B cell (primary cell): ENCODE measurements around the gene ZNF777. TPM values are rescaled to one million over a fixed set of nuclear protein-coding genes. Genes with fewer than 3 reads are reported as not detected.

Experiments
- ATAC-seq: fragments of 200-7000 bp; cut with Tn5 transposase; one replicate; pipeline ENCODE4 v1.10.0; 2021; ENCODE audit warnings: low read depth, mild to moderate bottlenecking, moderate number of reproducible peaks, moderate library complexity
- CTCF ChIA-PET: fragments of 350-600 bp; sonication (Branson Sonifier 250); formaldehyde crosslinking; loops from one replicate; lab custom pipeline; 2021; ENCODE audit warnings: antibody characterized with exemption, inconsistent platforms; lab: Charles Lee
- POLR2A ChIA-PET: fragments of 350-600 bp; sonication (Branson Sonifier 250); formaldehyde crosslinking; loops from one replicate; lab custom pipeline; 2021; ENCODE audit warnings: antibody characterized with exemption; lab: Charles Lee
- DNase-seq: peaks from one replicate; pipeline ENCODE4 v3.0.0; 2013
- H2AFZ ChIP-seq: 2 replicates; pipeline ENCODE4 v1.6.1; 2012; ENCODE audit warnings: mild to moderate bottlenecking, low read depth, low read length; ENCODE audit not compliant: insufficient read depth, poor library complexity, severe bottlenecking
- H3K27ac ChIP-seq, 2 donors: 1 replicate in 1 of 2; 2 replicates in 1 of 2; pipeline ENCODE4 v1.5.1; 2012 to 2013; ENCODE audit warnings: low read length in 2 of 2, mild to moderate bottlenecking in 2 of 2, moderate library complexity in 1 of 2
- H3K27me3 ChIP-seq, 4 experiments: fragments of 200-600 bp in 1 of 4; sonication (generic) in 1 of 4; replicated peaks in 1 of 4; 1 replicate in 2 of 4; 2 replicates in 2 of 4; pipeline versions ENCODE4 v1.6.1 to v1.7.0; 2013 to 2016; ENCODE audit warnings: low read length in 3 of 4, mild to moderate bottlenecking in 2 of 4, mixed read lengths in 1 of 4, moderate library complexity in 1 of 4; ENCODE audit not compliant: insufficient read depth in 4 of 4, control insufficient read depth in 3 of 4; ENCODE audit errors: control extremely low read depth in 1 of 4
- H3K36me3 ChIP-seq, 2 experiments: replicated peaks in 1 of 2; 1 replicate in 1 of 2; 2 replicates in 1 of 2; pipeline versions ENCODE4 v1.6.1 to v1.7.1; 2013; ENCODE audit warnings: low read length in 1 of 2; ENCODE audit not compliant: insufficient read depth in 2 of 2, control insufficient read depth in 1 of 2; ENCODE audit errors: control extremely low read depth in 1 of 2, extremely low read depth in 1 of 2
- H3K4me1 ChIP-seq, 2 donors: fragments of 200-600 bp in 1 of 2; sonication (generic) in 1 of 2; 1 replicate in 1 of 2; 2 replicates in 1 of 2; pipeline versions ENCODE4 v1.5.1 to v1.6.1; 2013 to 2017; ENCODE audit warnings: low read length in 2 of 2; ENCODE audit not compliant: control insufficient read depth in 2 of 2, insufficient read depth in 2 of 2
- H3K4me2 ChIP-seq: replicated peaks from 2 replicates; pipeline ENCODE3; 2012; ENCODE audit warnings: mild to moderate bottlenecking, low read depth, low read length; ENCODE audit not compliant: poor library complexity, severe bottlenecking
- H3K4me3 ChIP-seq, 5 experiments: fragments of 200-600 bp in 1 of 5; sonication (generic) in 1 of 5; 1 replicate in 3 of 5; 2 replicates in 2 of 5; pipeline versions ENCODE4 v1.5.1 to v1.7.0; 2011 to 2016; ENCODE audit warnings: low read length in 4 of 5, mild to moderate bottlenecking in 4 of 5, low read depth in 2 of 5, control low read depth in 1 of 5, moderate library complexity in 1 of 5; ENCODE audit not compliant: insufficient read depth in 1 of 5; ENCODE audit errors: control extremely low read depth in 1 of 5, extremely low read depth in 1 of 5
- H3K79me2 ChIP-seq: fragments of 200-600 bp; sonication (generic); one replicate; pipeline ENCODE4 v1.6.0; 2016; ENCODE audit warnings: low read length; ENCODE audit not compliant: control insufficient read depth, insufficient read depth
- H3K9ac ChIP-seq: fragments of 200-600 bp; sonication (generic); 2 replicates; pipeline ENCODE4 v1.6.1; 2017; ENCODE audit warnings: mild to moderate bottlenecking, low read length, moderate library complexity
- H3K9me3 ChIP-seq, 3 donors: one replicate each; pipeline versions ENCODE4 v1.6.1 to v1.7.1; 2013; ENCODE audit warnings: low read length in 2 of 3; ENCODE audit not compliant: control insufficient read depth in 2 of 3, insufficient read depth in 1 of 3; ENCODE audit errors: control extremely low read depth in 1 of 3
- H4K20me1 ChIP-seq: 2 replicates; pipeline ENCODE4 v1.6.0; 2012; ENCODE audit warnings: mild to moderate bottlenecking, low read length; ENCODE audit not compliant: insufficient read depth, control insufficient read depth, poor library complexity, severe bottlenecking
- H3K27ac Mint-ChIP-seq: one replicate; pipeline ENCODE4 v1.8.0; 2021; ENCODE audit warnings: mixed read lengths
- H3K27me3 Mint-ChIP-seq: one replicate; pipeline ENCODE4 v1.8.0; 2021; ENCODE audit warnings: mixed read lengths
- H3K4me1 Mint-ChIP-seq: one replicate; pipeline ENCODE4 v1.8.0; 2021; ENCODE audit warnings: mixed read lengths
- H3K4me3 Mint-ChIP-seq: one replicate; pipeline ENCODE4 v1.8.0; 2021; ENCODE audit warnings: mixed read lengths
- H3K9me3 Mint-ChIP-seq: one replicate; pipeline ENCODE4 v1.8.0; 2022; ENCODE audit warnings: mixed read lengths; ENCODE audit not compliant: insufficient read depth
- EZH2 ChIP-seq: IDR thresholded peaks from 2 replicates; pipeline ENCODE4 v1.6.1; 2012; ENCODE audit warnings: borderline replicate concordance, low read depth, mild to moderate bottlenecking, moderate library complexity, low read length; ENCODE audit not compliant: insufficient read depth, poor library complexity, severe bottlenecking
- intact Hi-C: fragments of 100-400 bp; cut with micrococcal nuclease; formaldehyde crosslinking; loops from one replicate; pipeline ENCODE4 v1.10.0; 2022
- polyA plus RNA-seq: library from polyadenylated mRNA; depleted of rRNA; stranded (reverse); fragments of >200 nt; gene quantifications from 2 replicates; pipeline ENCODE4 v1.2.3, GENCODE V29; 2012
- total RNA-seq, 2 donors: library from RNA; stranded (reverse); fragments of 120-200 nt in 1 of 2; gene quantifications; 1 replicate in 1 of 2; 2 replicates in 1 of 2; pipeline versions ENCODE4 v1.2.3 to v1.2.4, GENCODE V29; 2013 to 2022
- TF ChIP-seq, protein P1 (sequence below): fragments of 200-600 bp; IDR thresholded peaks from one replicate; pipeline ENCODE4 v1.8.0; 2022; ENCODE audit warnings: antibody characterized with exemption, mild to moderate bottlenecking

The ZNF777 gene
- total and polyA plus RNA-seq, 2 donors (not counting 1 experiment from before 2014, with no cell fraction given), result 8.3 to 16.0 TPM

DNA sequence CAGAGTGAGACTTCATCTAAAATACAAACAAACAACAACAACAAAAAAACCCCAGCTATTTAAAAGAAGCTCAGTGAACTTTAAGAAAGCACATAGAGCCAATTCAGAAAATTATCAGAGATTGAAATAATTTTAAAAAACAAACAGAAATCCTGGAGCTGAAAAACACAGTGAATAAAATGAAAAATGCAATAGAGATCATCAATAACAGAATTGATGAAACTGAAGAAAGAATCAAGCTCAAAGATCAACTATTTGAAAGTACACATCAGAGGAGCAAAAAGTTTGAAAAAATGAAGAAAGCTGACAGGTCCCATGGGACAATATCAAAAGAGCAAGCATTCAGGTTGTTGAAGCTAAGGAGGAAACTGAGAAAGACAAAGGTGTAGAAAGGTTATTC, 48.9 kb upstream of the ZNF777 start:
- CTCF ChIA-PET, result interaction anchor here (1.4 kb wide), 1 partner anchor 14 kb away, joined by 4 read pairs; no protein-coding TSS in a partner anchor

DNA sequence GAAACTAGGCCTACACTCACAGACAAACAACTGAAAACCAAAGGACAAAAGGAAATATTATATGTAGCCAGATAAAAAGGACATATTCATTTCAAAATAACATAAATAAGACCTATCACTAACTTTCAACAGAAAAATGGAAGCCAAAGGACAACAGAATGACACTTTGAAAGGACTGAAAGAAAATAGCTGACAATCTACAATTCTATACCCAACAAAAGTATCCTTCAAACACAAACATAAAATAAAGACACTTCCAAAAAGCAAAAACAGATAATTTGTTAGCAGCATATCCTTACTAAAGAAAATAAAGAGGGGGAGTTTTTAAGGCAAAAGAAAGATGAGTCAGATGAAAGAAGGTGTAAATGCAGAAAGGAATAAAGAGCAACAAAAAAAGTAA, 44.7 kb upstream of the ZNF777 start:
- no peaks in the 10 kb centered on the region for H3K4me1 Mint-ChIP-seq
- H3K36me3 ChIP-seq, result no peaks in the 10 kb centered on the region
- no peak overlapping the region for H3K4me3 Mint-ChIP-seq
- ChIA-PET CTCF (no interaction called here), POLR2A (no interaction called here)
- TF ChIP-seq, protein P1, sequence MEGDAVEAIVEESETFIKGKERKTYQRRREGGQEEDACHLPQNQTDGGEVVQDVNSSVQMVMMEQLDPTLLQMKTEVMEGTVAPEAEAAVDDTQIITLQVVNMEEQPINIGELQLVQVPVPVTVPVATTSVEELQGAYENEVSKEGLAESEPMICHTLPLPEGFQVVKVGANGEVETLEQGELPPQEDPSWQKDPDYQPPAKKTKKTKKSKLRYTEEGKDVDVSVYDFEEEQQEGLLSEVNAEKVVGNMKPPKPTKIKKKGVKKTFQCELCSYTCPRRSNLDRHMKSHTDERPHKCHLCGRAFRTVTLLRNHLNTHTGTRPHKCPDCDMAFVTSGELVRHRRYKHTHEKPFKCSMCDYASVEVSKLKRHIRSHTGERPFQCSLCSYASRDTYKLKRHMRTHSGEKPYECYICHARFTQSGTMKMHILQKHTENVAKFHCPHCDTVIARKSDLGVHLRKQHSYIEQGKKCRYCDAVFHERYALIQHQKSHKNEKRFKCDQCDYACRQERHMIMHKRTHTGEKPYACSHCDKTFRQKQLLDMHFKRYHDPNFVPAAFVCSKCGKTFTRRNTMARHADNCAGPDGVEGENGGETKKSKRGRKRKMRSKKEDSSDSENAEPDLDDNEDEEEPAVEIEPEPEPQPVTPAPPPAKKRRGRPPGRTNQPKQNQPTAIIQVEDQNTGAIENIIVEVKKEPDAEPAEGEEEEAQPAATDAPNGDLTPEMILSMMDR, result no peak
- no peak for TF ChIP-seq EZH2
- no peaks in the 10 kb centered on the region for H3K79me2 ChIP-seq
- H3K9ac ChIP-seq, result no peak overlapping the region
- H3K27ac ChIP-seq, result no peak overlapping the region
- H3K27me3 Mint-ChIP-seq, result peaks cover 4% of the 10 kb centered on the region
- H4K20me1 ChIP-seq, result no peaks in the 10 kb centered on the region
- H3K4me1 ChIP-seq, result no peaks in the 10 kb centered on the region
- peaks cover 8 to 23% (median 18%) of the 10 kb centered on the region in 3 donors for H3K9me3 ChIP-seq
- H2AFZ ChIP-seq, result no peak overlapping the region
- no peak for ATAC-seq
- H3K27ac Mint-ChIP-seq, result no peak overlapping the region
- no peak overlapping the region for H3K4me2 ChIP-seq
- peaks cover 3% of the 10 kb centered on the region for H3K9me3 Mint-ChIP-seq
- no peaks in the 10 kb centered on the region for H3K27me3 ChIP-seq
- DNase-seq, result no peak
- no peak overlapping the region for H3K4me3 ChIP-seq
- intact Hi-C loops, result no loop called here

More for the DNA sequence above, 48.9 kb upstream of the ZNF777 start:
- Histone ChIP-seq H3K9ac (no peak overlapping the region), H3K79me2 (no peaks in the 10 kb centered on the region), H3K36me3 (no peaks in the 10 kb centered on the region), H3K4me3 (no peak overlapping the region), H3K4me2 (no peak overlapping the region), H3K4me1 (no peaks in the 10 kb centered on the region), H3K27me3 (no peaks in the 10 kb centered on the region), H3K9me3 (peaks cover 7 to 30% (median 18%) of the 10 kb centered on the region in 3 donors), H2AFZ (no peak overlapping the region), H4K20me1 (no peaks in the 10 kb centered on the region), H3K27ac (no peak overlapping the region)
- Mint-ChIP-seq H3K27ac (no peak overlapping the region), H3K4me3 (no peak overlapping the region), H3K4me1 (no peaks in the 10 kb centered on the region), H3K9me3 (peaks cover 12% of the 10 kb centered on the region), H3K27me3 (peaks cover 4% of the 10 kb centered on the region)
- DNase-seq, result no peak
- intact Hi-C loops, result no loop called here
- POLR2A ChIA-PET, result no interaction called here
- TF ChIP-seq EZH2, result no peak
- TF ChIP-seq, protein P1, result no peak
- no peak for ATAC-seq
